GM19455 (cell line): Measurements from ENCODE around the gene PRDX5.

Experiments
- ATAC-seq: cut with Tn5 transposase; IDR thresholded peaks from one replicate; pipeline ENCODE4 v1.9.1; 2021; ENCODE audit not compliant: unreplicated experiment

The PRDX5 gene

DNA sequence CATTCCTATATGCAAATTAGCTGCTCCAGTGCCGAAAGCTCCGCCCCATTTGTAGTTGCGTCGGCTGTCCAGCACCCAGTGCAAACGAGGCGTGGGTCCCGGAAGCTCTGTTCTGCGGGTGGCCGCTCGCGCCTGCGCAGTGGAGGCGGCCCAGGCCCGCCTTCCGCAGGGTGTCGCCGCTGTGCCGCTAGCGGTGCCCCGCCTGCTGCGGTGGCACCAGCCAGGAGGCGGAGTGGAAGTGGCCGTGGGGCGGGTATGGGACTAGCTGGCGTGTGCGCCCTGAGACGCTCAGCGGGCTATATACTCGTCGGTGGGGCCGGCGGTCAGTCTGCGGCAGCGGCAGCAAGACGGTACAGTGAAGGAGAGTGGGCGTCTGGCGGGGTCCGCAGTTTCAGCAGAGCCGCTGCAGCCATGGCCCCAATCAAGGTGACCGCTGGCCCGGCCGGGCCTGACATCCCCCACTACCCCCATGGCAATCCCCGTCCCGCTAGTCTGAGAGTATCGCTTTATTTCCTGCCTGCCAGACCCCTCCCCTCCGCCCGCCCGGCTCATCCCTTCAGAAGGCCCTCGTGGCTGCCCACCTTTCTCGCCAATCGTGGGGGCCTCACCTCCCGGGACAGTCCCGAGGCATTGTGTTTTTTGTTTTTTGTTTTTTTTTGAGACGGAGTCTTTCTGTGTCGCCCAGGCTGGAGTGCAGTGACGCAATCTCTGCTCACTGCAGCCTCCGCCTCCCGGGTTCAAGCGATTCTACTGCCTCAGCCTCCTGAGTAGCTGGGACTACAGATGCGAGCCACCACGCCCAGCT lies at the start of gene PRDX5:
TSS of gene PRDX5 (plus strand) at position 161 of the 805 bp plus-strand sequence. CDS start at position 256, 95 bp downstream.
- ATAC-seq = peak; percentile 60

DNA sequence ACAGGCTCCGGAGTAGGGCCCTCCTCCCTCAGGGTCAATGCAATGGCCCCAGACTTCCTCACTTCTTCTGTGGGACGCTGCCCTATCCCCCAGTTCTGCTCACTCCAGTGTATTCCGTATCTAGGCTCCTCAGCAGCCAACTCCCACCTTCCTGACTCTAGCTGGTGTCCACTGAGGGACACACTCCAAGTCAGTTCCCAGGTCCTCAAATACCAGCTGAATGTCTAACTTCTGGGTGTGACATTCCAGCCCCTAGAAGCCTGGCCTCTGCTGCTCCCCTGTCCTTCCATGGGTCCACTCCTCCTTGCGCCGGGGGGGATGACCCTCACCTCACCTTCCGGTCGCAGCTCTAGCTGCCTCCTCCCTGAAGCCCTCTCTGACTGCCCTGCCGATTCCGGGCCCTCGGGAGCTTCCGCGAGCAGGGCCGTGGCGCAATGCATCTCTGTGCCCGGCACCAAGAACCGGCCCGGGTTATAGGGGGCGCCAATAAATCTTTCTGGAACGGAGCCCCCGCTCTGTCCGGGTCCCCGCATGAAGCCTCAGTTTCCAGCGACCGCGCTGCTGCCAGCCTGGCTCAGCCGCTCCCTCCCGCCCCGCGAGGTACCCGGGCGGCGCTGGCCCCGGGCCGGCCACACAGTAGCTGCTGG lies 48.9 kb upstream of the PRDX5 start:
- ATAC-seq = peak; percentile 23

DNA sequence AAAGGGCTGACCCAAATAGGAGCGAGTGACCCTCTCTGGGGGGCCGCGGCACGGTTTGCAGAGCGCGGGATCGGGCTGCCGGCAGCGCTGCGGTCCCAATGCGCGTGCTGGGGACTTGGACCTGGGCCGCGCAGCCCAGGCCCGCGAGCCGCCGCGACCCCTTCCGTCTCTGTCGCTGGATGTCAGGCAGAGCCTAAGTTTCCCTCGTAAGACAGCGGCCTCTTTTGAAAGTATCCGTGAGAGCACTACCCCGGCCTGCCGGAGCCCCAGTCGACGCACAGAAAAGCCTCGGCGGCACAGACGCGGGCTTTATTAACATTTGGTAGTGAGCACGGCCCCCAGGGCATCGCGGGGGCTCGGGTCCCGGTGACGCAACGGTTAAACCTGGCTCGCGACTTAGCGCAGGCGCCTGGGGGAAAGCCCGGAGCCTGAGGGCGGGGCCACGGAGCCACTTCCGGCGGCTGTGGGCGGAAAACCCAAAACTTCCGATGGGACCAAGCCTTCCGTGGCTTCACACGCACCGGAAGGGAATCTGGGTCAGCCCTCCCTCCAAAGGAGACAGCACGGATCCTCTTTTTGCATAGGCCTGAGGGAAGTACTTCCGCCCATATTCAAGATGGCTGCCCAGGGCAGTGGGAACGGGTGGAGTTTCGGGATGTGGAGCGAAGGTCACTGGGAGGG lies 48.2 kb upstream of the PRDX5 start:
- peak; percentile 68 for ATAC-seq

DNA sequence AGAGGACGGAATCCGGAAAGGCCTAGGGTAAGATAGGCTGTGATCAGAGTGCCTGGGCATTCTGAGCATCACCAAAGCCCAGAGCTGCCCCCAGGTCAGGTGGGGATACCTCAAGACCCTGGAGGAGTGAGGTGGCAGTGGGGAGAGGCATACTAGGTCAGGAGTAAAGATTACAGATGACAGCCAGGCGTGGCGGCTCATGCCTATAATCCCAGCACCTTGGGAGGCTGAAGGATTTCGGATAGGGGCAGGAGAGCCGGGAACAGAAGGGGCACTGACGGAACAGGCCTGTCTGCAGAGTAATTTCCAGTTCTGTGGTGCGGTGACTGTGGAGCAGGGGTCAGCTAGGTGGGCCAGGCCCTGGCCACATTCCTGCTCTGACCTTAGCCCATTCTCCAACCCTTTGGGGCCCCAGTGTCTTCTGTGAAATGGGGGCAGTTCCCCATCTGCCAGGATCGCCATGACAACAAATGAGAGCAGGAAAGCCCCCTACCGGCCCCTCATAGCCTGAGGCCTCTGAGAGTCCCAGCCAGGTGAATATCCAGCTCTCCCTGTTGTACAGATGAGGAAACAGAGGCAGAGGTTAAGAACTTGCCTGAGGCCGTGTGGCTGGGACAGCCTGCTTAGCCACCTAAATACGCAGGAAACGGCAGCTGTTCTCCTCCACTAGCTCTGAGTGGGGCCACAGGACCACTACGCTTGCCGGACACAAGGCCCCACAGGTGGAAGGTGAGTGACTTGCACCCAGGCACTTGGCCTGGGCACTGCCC lies 42.7 kb upstream of the PRDX5 start:
- no peak for ATAC-seq

DNA sequence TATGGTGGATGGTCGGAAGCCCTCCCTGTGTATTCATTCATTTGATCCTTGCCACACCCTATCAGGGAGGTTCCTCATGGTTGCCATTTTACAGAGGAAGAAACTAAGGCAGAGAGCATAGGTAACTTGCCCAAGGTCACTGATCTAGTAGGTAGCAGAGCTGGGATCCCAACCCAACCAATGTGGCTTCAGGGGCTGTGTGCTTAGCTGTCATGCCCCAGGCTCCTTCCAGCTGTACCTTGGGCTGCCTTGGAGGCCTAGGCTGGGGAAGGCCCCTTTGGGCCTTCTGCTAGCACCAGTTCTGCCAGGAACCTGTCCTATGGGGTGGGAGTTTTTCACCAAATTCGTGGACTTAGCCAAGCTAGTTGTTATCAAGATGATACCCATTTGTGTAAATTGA lies 42.1 kb upstream of the PRDX5 start:
- no peak for ATAC-seq

DNA sequence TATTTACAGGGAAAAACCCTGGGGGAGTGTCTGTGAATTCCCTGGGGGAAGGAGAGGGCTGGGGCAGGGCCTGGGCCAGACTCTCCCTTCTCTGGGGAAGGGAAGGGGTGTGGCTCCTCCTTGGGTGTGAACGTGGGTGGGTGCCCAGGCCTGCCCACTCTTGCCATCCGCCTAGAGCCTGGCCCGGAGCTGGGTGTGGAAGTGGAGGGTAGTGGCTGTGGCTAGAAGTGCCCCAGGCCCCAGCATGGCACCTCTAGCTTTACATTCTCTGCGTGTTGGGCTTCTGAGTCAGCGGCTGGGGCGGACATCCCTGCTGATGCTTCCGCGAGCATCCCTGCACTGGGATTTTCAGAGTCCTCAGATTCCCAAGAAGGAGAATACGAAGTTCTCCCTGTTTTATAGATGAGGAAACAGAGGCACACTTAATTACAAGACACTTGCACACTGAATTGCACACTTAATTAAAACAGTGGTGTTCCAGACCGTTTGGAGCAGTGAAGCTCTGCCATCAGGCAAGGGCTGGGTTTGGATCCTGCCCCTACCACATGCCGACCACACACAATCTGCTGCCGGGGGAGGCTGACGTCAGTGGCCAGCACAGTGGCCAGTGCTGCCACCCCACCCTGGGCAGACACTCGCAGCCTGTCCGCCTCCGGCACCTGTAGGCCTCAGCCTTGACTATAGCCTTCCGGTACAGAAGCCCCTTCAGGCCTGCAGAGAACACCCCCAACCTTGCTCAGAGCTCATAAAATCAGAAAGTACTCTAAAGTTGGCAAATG lies 41.1 kb upstream of the PRDX5 start:
- ATAC-seq = no peak

DNA sequence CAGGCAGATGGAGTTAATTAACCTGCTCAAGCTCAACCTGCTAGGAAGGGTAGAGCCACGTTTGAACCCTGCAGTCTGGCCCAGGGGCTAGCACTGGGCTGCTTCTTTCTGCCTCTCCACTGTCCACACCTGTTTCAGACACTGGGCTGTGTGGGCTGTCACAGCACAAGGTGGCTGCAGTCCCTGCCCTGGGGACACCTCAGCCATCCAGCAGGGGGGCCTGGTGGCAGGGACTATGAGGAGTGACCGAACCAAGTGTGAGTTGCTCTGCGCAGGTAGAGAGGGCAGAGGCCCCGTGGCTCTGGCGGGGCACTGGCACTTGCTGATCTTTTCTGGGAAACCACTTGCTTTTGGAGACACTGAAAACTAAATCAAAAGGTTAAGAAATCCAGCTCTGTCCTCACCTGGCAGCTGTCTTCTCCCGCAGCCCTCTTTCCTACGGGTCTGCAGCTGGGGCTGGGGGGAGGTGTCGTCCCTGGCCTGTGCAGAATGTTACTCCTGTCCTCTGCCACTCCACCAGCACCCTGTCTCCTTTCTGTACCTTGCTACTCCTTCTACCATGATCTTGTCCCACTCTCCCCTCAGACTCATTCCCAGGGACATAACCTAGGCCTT lies 39.2 kb upstream of the PRDX5 start:
- ATAC-seq = no peak

DNA sequence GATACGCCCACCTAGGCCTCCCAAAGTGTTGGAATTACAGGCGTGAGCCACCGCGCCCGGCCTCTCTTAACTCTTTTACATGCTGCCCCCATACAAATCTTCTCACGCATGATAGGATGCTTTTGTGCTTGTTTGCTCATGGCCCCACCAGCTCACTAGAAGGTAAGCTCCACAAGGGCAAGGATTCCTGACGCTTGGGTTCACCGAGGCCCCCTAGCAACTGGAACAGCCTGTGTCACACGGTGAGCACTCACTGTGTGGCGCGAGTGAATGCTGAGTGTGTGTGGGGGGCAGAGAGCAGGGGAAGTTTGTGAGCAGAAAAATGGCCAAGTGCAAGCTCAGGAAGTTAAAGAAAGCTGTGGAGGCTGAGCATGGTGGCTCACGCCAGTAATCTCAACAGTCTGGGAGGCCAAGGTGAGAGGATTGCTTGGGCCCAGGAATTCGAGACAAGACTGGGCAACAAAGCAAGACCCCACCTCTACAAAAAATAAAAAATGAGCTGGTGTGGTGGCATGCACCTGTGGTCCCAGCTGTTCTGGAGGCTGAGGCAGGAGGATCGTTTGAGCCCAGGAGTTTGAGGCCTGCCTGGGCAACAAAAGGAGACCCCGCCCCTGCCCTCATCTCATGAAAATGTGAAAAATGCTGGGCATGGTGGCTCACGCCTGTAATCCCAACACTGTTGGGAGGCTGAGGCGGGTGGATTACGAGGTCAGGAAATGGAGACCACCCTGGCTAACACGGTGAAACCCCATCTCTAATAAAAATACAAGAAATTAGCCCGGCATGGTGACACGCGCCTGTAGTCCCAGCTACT lies 35.8 kb upstream of the PRDX5 start:
- ATAC-seq = no peak

DNA sequence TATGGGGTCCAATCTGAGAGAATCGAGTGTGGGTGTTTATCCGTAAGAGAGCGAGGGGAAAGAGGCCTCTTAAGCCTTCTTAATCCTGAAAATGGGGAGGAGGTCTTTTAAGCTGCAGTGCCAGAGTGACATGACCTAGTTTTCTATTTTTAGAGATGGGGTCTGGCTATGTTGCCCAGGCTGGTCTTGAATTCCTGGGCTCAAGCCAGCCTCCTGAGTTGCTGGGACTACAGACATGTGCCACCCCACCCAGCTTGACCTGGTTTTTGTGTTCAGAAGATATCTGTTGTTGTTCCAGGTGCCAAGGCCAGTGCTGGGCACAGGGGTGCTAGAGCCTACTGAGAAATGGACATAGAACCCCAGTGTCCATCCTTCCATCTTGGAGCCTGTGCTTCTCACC lies 34.8 kb upstream of the PRDX5 start:
- ATAC-seq = no peak

DNA sequence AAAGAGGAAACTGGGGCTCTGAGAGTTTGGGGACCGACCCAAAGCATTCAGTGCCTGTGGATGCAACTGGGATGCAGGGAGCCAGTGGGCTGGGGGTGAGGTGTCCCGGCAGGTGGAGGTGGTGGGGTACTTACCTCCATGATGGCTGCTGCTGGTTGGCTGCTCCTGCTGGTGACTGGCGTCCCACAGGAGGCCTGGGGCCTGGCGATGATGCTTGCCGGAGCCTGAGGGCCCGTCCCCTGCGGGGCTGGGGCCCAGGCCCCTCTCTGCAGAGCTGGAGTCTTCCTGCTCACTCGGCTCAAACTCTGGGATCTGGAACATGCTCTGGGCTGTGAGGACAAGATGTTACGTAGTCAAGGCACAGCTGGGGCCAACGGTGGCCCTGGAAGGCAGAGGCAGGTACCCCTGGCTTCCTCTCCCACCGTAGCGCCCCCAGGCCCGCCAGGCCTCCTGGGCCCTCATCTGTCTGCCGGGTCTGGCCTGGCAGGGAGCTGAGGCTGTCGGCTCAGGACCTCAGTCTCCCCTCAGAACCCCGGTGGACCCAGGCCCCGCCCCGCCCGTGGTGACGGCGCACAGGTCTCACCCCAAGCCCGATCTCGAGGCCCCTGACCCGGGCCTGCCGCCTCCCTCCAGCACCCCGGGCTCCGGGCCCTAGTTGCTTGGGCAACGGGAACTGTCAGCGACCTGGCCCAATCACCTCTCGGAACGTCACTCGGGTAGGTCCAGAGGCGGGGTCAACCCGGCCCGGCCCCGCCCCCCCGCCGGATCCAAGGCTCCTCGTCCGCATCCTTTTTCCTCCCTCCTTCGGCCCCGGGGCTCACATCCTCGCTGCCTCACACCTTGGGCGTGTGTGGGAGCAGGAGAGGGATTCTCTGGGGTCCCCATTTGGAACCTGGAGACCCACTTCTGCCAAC lies 33.6 kb upstream of the PRDX5 start, which contains the start of gene BAD:
TSS of gene BAD (minus strand) at position 618 of the 914 bp plus-strand sequence. CDS start at position 321, 297 bp downstream.
- peak; percentile 71 for ATAC-seq

DNA sequence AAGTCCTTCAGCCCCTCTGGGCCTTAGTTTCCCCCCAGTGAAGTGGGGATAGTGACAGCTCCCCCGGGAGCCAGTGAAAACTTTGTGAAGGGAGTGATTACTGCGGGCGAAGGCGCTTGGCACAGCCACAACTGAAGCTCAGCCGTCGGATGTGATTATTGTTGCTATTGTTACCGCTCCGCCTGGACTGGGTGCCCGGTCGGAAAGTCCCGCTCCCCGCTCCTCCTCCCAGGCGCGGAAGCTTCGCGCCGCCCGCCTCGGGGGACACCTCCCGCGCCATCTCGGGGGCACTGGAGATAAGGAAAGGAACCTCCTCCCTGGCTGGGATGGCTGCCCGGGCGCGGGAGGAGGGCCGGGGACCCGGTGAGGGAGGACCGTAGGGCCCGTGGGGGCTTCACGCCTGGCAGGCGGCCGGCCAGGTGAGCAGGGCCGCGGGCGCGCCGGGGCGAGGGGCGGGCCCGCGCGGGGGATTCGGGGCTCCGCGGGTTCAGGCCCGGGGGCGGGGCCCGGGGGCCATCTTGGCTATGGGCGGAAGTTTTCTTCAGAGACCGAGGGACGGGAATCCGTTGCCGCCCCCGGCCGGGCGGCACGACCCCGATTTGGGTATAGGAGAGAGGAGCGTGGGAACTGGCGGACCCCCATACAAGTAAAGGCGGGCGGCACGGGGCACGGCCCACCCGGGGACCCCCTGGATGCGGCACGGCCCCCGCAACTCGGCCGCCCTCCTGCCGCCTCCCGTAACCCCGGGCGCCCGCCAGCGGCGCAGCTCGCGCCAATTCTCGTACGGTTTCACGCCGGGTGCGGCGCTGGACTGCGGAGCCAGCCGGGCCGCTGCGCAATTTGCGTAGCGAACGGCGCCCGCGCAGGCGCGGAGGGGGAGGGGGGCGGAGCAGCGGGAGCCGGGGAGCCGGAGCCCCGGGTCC lies 32.7 kb upstream of the PRDX5 start, which contains the start of gene GPR137:
TSS of gene GPR137 (plus strand) at position 887 of the 923 bp plus-strand sequence. CDS start 677 bp downstream, outside the sequence.
- ATAC-seq = peak; percentile 61

DNA sequence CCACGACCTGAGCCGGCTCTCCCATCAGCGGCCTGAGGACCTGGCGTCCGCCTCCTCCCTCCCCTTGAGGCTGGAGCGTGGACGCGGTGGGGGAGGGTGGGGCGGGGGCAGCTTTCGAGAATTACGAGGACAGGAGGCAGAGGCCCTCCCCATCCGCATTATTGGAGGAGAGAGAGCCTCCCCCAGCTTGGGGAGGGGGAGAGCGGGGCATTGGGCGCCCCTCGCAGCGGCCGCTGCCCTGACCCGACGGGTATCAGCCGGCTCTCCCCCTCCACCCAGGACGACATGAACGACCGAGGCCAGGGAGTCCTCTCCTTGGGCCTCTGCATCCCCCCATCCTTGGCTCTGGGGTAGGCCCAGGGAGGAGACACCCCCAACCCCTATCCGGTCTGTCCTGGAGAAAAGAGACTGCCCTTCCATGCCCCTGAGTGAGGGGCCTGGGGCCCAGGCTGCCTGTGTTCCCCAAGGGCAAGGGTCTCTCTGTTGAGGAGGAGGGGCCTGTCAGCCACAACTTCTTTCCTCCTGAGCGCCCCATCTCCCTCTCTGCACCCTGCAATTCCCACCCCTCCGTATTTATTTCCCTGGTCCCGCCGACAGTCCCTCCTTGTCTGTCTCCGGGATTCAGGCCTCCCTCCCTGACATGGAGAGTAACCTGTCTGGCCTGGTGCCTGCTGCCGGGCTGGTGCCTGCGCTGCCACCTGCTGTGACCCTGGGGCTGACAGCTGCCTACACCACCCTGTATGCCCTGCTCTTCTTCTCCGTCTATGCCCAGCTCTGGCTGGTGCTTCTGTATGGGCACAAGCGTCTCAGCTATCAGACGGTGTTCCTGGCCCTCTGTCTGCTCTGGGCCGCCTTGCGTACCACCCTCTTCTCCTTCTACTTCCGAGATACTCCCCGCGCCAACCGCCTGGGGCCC lies 31.8 kb upstream of the PRDX5 start:
- ATAC-seq = no peak

DNA sequence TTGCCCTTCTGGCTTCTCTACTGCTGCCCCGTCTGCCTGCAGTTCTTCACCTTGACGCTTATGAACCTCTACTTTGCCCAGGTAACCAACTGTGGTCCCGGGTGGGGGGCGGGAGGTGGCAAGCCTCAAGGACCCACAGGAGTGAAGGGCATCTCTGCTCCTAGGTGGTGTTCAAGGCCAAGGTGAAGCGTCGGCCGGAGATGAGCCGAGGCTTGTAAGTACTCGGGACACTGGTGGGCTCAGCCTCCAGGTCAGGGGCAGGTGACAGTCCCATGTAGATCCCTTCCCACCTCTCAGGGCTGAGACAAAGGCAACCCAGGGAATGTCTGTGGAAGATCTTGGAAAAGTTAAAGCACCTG lies 31.1 kb upstream of the PRDX5 start:
- ATAC-seq = no peak

DNA sequence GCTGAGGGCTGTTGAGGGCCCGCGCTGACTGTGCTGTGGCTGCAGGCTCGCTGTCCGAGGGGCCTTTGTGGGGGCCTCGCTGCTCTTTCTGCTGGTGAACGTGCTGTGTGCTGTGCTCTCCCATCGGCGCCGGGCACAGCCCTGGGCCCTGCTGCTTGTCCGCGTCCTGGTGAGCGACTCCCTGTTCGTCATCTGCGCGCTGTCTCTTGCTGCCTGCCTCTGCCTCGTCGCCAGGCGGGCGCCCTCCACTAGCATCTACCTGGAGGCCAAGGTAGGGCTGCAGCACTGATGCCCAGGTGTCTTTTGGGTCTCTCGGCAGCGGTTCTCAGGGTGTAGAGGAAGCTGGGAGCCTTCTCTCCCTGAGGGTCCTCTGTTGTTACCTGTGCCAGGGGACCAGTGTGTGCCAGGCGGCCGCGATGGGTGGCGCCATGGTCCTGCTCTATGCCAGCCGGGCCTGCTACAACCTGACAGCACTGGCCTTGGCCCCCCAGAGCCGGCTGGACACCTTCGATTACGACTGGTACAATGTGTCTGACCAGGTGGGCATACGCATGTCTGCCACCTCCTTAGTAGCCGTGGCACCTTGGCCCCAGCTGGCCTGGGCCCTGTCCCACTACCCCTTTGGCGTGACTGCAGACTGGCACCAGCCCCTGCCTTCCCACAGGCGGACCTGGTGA lies 30.1 kb upstream of the PRDX5 start:
- ATAC-seq = no peak

DNA sequence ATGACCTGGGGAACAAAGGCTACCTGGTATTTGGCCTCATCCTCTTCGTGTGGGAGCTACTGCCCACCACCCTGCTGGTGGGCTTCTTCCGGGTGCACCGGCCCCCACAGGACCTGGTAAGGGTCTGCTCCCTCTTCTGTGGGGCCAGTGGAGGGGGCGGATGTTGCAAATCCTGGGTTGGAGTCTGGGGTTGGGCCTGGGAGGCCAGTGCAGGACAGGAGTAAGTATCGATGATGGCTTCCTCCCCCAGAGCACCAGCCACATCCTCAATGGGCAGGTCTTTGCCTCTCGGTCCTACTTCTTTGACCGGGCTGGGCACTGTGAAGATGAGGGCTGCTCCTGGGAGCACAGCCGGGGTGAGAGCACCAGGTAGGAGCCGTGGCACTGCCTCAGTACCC lies 29.6 kb upstream of the PRDX5 start:
- no peak for ATAC-seq
